Skeletal muscle cell (primary cell): ENCODE measurements around the gene TMEM232.
A peak's percentile ranks its signal among the peaks of the same experiment; 100 is the strongest.

Experiments used
- DNase-seq: peaks from one replicate; pipeline ENCODE4 v3.0.0-alpha.2; 2010; ENCODE audit warnings: low read depth
- H3K4me3 ChIP-seq: 2 replicates; pipeline ENCODE4 v1.5.1; 2011; ENCODE audit warnings: low read depth, mild to moderate bottlenecking, control low read depth, low read length, moderate library complexity

Gene TMEM232

DNA sequence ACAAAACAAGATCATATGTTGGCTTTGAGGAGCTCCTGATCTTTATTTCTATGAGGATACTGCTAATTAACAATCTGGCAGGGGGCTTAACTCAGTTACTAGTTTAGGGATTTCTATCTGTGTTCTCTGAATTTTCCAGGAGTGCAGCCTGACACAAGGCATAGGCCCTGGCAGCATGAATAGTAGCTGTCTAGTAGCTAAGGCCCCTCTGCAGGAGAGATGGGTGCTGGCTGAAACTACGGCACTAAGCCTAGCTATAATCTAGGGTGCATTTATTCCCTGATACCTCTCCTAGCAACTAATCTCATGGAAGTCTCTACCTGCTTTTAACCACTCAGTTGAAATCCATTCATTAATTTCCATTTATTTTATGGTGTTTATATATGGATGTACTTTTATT is 268.2 kb downstream of the TMEM232 start:
- DNase-seq, result no peak
- H3K4me3 ChIP-seq, result no peak overlapping the region

DNA sequence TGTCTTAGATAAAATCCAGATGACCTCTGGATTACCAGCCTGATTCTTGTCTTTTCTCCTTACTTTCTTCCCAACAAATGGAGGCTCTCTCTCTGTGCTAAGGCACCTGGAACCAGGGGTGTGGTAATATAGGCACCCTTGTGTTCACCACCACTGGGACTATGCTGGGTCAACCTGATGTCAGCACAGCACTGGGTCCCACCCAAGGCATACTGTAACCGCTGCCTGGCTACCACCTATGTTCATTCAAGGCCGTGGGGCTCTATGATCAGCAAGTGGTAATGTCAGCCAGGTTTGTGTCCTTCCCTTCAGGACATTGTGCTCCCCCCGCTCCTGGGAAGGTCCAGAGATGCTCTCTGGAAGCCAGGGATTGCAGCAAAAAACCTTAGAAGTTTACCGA is 283.6 kb downstream of the TMEM232 start:
- DNase-seq, result no peak
- no peak overlapping the region for H3K4me3 ChIP-seq

GRCh38 chr5:110441035-110441434 is 285.4 kb downstream of the TMEM232 start:
- peak; percentile 11 for DNase-seq
- H3K4me3 ChIP-seq, result no peak overlapping the region

DNA sequence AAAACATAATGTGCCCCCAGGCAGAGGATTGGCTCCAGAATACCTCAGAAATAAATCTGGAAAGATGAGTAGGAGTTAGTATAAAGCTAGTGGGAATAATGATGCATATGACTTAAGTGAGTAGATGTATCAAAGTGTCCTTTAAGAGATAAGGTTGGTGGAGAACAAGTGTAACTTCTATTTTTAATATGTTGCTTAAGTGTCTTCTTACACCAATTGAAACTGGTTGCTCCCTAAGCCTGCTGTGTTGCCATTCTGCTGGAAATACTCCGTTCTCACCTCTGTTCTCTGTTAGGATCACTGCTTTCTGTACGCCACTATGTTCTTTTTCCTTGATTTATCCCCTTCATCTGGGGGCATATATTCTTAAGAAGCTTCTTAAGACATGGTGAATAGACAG is 286.4 kb downstream of the TMEM232 start:
- no peak for DNase-seq
- no peak overlapping the region for H3K4me3 ChIP-seq

DNA sequence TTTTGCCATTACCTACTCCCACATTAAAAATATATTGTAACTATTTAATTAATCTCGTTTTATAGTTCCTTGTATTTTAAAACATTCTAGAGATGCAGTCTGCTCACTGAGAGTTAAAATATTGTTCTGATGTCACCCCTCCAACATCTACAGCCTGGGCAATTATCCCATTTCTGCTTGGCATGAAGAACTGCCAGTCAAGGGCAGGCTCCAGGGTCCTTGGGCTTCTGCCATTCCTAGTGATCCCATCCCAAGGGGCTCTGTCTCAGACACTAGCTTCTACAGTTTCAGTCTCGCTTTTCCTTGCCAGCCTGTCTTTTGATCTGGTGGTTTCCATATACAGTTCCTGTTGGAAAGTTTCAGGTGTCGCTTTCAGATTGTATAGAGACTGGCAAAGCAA is 287.2 kb downstream of the TMEM232 start:
- no peak for DNase-seq
- no peak overlapping the region for H3K4me3 ChIP-seq

DNA sequence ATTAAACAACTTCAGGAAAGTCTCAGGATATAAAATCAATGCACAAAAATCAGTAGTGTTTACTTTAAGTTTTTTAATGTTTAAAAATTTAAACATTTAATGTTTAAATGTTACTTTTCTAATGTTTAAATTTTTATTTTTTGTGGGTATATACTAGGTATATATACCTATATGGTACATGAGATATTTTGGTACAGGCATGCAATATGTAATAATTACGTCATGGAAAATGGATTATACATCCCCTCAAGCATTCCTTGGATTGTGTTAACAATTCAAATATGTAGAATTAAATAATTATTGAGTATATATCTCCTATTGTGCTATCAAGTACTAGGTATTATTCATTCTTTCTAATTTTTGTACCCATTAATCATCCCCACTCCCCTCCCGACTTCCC is 291.3 kb downstream of the TMEM232 start:
- no peak for DNase-seq
- no peak overlapping the region for H3K4me3 ChIP-seq

- DNase-seq, result no peak
- H3K4me3 ChIP-seq, result no peak overlapping the region
Measured at GRCh38 chr5:110431603-110432002, 294.9 kb downstream of the TMEM232 start.

GRCh38 chr5:110414360-110414759 is 312.1 kb downstream of the TMEM232 start:
- peak; percentile 0 for DNase-seq
- H3K4me3 ChIP-seq, result no peak overlapping the region

GRCh38 chr5:110413856-110414255 is 312.6 kb downstream of the TMEM232 start:
- no peak for DNase-seq
- no peak overlapping the region for H3K4me3 ChIP-seq

DNA sequence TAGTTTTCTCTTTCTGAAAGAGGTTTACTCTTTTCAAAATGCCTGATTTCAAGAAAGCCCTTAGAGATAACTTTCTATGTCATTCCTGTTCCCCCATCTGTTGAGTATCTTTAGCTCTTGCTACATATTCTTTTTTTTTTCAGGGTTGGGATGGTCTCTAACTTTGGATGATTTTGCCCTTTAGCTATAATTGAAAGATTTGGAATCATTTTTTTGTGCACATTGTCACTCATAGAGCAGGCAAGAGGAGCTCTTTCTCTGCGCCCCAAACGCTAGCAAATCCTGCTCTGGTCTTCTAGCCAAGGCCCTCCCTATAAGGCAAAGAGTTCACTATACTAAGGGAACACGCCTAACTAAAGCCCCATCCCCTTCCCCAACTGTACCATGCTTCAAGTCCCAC is 316.9 kb downstream of the TMEM232 start:
- DNase-seq, result no peak
- no peak overlapping the region for H3K4me3 ChIP-seq

GRCh38 chr5:110402562-110402961 is 323.9 kb downstream of the TMEM232 start:
- no peak overlapping the region for H3K4me3 ChIP-seq
- no peak for DNase-seq

GRCh38 chr5:110401881-110402280 is 324.6 kb downstream of the TMEM232 start:
- no peak overlapping the region for H3K4me3 ChIP-seq
- peak; percentile 10 for DNase-seq

GRCh38 chr5:110398951-110399350 is 327.5 kb downstream of the TMEM232 start:
- H3K4me3 ChIP-seq, result no peak overlapping the region
- no peak for DNase-seq

DNA sequence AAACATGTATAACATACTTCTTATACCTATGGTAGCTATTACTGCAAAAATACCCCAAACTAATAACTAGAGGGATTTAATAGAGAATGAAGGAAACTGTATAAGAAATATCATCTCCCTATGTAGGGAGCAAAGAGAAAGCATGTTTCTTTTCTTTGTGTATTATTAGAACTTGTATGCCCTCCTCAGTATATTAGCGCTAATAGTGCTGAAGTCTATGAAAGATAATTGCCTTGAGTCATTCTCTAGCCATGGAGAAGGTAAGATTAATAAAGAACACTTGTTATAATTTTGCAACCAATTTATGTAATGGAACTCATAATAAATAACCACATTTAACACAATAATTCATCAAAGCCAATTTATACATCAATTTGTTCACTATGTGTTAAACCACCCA is 329.2 kb downstream of the TMEM232 start:
- no peak for DNase-seq
- no peak overlapping the region for H3K4me3 ChIP-seq

DNA sequence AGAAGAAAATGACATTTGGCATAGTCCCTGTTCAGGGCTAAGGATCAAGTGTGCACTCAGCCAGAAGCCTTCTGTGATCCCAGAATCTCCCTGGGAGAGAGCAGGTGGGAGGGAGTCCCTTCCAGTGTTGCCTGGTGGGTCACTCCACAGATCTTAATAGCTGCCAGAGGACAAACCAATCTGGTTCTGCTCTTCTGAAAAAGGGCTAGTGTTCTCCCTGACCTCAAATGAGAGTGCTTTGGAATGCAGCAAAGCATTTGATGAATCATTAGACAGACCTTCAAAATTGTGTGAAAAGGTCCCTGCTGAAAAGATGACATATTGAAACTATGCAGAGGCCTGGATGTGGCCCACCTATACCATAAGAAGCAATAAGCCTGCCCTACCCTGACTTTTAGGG is 339.7 kb downstream of the TMEM232 start:
- no peak overlapping the region for H3K4me3 ChIP-seq
- DNase-seq, result peak; percentile 26

GRCh38 chr5:110383231-110383630 is 343.2 kb downstream of the TMEM232 start:
- DNase-seq, result no peak
- H3K4me3 ChIP-seq, result no peak overlapping the region

- peak; percentile 30 for DNase-seq
Measured at GRCh38 chr5:110377943-110378342, 348.5 kb downstream of the TMEM232 start.

DNA sequence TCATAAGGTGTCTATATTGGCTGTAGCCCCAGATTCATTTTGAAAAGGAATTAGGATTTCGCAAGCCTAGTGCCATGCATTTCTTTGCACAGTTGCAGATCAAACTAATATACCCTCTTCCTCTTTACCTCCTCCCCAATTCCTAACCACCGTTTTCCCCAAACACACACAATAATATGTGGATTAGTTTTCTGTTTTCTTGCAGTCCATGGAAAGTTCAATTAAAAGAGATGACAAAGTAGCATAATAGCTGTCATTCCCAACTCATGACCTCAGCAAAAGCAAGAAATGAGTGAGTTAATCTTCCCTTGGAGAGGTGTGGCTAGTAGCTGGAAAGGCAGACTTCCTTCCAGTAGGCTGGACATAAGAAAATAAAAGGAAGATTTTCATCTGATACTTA is 349.1 kb downstream of the TMEM232 start:
- no peak for DNase-seq

More at GRCh38 chr5:110377943-110378342, 348.5 kb downstream of the TMEM232 start:
- no peak overlapping the region for H3K4me3 ChIP-seq

GRCh38 chr5:110376281-110376951 is 350.1 kb downstream of the TMEM232 start:
- H3K4me3 ChIP-seq, result no peak overlapping the region
- peak; percentile 29 for DNase-seq

More for the DNA sequence above, 349.1 kb downstream of the TMEM232 start:
- H3K4me3 ChIP-seq, result no peak overlapping the region

- DNase-seq, result no peak
- no peak overlapping the region for H3K4me3 ChIP-seq
Measured at GRCh38 chr5:110371725-110372041, 354.8 kb downstream of the TMEM232 start.

DNA sequence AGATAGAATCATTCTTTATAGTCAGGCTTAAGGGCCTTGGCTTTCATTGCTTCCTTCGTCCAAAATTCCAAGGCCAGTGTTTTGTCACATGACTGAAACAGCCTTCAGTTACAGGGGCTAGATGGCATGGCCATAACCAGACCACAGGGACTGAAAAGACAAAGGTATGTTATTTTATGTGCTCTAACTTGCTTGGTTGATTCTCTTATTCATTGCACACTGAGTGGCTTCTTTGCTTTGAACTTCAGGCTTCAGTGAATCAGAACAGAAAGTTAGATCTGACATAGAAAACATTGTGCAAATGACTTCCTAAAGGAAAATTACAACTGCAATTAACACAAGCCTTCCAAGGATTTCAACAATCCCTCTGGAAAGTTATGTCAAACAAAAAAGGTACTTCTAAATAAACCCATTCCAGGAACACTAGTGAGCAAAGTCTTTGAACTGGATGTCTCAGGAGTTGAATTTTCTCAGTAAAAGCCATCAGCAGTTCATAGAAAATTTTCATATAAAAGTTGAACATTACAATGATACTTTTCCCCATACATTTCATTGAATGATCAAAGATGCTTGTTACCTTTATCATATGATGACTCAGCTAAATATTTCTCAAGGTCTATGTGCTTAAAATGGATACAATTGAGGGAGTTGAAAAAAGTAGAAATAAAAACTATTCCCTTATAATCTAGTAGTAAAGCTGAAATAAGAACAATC is 355.3 kb downstream of the TMEM232 start:
- DNase-seq, result no peak
- H3K4me3 ChIP-seq, result no peak overlapping the region
